ENCODE data around the gene COQ8A.

The COQ8A gene

DNA sequence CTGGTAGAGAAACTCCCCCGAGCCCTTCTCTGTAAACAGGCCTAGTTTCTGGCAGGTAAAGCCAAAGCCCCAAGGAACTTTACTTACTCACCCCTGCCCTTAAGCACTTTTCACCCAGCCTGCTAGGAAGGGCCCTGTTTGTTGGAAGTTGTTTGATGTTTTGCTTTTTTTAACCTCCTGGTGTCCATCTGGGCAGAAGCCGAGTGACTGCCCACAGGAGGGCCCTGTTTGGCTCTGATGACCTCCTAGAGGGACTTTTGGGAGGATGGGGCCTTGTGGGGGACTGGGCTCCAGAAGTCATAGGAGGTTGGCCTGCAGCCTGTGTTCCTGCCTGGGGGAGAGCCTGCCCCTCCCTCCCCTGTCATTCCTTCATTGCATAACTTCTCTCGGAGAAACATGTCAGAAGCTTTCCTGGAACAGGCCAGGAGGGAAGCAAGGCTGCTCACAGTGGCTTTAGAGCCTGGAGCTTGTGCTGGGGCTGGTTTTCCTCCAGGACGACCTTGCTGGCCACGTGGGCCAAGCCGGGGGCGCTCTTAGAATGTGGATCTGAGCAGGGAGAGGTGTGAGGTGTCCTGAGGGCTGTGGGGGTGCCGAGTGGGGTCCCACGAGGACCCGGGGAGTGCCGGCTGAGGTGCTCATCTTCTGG lies 33.9 kb downstream of the COQ8A start:
- DNase-seq (ENCODE audit: low read depth in 2 of 2), result no peak

DNA sequence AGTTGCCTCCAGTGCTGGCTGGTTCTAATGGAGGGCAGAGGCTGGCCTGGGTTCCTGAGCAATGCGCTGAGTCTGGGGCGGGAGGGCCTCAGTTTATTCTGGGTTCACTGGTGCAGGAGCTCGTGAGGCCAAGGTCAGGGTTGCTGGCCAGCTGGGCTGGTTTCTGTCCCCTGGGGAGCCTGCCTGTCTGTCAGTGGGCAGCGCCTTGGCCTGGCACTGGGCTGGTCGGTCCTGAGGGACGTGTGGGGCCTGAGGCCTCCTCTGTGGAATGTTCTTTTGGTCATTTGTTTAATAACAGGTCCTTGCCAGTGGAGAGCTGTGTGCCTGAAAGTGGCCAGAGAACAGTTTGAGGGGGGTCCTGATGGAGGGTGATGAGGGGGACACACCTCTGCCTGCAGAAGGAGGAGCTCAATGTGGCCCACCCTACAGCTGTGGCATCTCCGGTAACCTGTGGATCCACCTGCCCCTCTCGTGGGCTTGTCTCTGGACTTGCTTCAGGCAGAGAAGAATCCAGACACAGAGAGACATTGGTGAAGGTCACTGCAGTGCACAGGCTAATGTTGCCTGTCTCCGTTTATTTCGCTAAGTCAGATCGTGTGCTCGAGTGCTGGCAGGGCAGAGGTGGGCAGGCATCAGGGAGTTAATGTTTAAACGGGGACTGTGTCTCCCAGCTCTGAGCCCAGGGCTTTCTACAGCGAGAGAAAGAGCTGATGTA lies 34.6 kb downstream of the COQ8A start:
- no peak for DNase-seq (ENCODE audit: low read depth in 2 of 2)

DNA sequence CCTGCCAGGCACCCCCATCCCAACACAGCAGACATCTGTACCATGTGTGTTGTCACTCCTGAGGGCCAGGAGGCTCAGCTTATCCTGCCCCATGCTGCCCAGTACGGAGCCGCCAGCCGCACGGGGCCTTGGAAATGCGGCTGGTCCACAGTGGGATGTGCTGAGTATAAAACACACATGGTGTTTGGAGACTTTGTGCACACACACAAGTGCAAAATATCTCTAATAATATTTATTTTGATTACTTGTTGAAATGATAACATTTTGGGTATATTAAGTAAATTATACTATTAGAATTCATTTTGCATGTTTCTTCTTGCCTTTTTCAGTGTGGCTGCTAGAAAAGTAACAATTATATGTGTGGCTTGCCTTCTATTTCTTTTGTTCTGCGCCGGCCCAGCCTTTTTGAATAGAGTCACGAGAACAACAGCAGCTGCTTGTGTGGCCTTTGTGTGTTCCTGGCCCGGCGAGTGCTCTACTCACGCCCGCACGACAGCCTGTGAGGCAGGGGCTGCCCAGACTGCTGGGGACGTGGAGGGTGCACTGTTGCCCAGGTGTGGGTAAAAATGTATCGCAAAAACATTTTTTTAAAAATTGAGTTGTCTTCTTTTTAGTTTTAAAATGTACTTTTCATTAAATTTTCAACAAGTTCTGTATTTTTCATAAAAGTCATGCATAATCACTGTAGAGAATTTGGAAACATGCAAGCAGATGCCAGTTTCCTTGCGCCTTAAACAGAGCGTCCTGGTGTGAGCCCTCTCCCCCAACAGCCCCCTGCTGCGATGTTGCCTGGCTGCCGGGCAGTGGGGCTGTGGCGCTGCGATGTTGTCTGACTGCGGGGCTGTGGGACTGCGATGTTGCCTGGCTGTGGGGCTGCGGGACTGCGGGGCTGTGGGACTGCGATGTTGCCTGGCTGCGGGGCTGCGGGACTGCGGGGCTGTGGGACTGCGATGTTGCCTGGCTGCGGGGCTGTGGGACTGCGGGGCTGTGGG lies 35.5 kb downstream of the COQ8A start:
- DNase-seq (ENCODE audit: low read depth in 2 of 2), result no peak

DNA sequence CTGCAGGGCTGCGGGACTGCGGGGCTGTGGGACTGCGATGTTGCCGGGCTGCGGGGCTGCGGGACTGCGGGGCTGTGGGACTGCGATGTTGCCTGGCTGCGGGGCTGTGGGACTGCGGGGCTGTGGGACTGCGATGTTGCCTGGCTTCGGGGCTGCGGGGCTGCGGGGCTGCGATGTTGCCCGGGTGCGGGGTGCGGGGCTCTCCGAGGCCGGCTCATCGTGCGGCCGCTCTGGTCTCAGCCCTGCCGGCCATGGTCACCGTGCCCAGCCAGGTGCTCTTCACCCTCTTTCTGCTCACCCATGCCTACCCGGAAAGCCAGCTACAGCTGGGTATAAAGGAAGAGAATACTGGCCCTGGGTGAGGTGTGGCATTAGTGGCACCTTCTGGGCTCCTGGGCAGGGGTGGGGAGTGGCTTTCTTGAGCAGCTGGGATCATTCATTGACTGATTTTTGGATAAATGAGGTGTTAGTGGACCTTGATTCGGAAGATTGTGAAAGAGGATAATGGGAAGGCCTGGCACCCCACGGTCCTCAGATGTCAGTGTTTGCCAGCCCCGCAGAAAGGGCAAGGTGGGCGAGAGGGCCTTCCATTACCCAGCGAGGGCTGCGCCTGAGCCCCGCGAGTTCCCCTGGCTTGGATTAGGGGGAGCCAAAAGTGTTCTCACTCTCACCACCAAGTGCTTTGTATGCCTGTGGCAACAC lies 36.3 kb downstream of the COQ8A start:
- DNase-seq (ENCODE audit: low read depth in 2 of 2), result no peak

DNA sequence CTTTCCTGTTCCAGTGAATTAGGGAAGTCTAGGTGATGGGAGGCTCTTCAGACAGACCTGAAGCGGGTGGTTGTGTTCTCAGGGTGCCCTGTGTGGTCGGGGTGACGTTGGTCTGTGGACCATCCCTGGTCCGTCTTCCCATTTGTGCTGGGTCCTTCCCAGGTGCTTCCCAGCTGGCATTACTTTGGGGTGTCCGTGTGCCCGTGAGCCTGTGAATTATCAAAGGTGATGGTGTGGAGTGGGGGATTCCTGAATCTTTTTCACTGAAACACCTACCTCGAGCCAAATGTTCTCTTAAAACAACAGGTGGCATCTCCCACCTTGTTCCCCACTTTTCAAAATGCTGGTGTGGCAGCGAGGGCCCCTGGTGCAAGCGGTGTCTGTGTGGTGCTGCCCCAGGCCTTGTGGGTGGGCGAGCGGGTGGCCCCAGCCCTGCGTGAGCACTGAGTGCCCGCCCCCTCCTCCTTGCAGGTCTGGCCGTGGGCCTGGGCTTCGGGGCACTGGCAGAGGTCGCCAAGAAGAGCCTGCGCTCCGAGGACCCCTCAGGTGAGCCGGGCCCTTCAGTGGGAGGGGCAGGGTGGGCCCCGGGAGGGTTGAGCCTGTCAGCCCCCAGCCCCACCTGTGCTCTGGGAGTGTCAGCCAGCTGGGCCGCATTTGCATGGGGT lies 37.0 kb downstream of the COQ8A start:
- DNase-seq (ENCODE audit: low read depth in 2 of 2), result no peak

DNA sequence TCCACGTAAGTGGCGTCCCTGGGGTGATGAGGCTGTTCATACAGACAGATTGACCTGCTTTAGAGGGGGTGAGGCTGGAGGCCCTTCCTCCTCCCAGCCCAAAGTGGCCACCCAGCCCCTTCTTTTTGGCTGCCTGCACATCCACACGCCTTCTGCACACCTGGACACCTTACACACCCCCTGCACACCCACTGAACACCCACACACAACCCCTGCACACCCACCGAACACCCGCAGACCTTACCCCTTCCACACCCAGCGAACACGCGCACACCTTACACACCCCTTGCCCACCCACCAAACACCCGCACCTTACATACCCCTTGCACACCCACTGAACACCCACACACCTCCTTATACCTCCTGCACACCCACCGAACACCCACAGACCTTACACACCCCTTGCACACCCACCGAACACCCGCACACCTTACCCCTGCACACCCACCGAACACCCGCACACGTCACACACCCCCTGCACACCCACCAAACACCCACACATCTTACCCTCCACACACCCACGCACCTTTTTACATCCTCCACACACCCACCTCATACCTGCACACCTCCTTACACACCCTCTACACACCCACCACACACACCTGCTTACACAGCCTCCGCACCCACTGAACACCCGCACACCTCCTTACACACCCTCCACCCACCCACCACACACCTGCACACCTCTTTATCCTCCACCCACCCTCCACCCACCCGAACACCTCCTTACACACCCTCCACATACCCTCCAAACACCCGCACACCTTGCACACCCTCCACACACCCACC lies 37.7 kb downstream of the COQ8A start:
- DNase-seq (ENCODE audit: low read depth in 2 of 2), result no peak

DNA sequence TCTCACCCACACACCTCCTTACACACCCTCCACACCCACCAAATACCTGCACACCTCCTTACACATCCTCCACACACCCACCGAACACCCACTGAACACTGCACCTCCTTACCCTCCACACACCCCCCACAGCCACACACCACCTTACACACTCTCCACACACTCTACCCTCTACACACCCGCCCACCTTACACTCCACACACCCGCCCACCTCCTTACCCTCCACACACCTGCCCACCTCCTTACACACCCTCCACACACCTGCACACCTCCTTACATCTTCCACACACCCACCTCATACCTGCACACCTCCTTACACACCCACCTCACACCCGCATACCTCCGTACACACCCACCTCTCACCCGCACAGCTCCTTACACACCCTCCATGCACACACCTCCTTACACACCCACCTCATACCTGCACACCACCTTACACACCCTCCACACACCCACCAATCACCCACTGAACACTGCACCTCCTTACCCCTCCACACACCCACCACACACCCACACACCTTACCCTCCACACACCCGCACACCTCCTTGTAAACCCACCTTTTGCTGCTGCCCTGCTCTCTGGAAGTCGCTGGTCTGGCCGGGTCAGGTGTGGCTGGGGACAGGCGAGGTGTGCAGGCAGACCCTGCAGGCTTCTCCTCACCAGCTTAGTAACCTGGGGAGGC lies 38.5 kb downstream of the COQ8A start:
- no peak for DNase-seq (ENCODE audit: low read depth in 2 of 2)

DNA sequence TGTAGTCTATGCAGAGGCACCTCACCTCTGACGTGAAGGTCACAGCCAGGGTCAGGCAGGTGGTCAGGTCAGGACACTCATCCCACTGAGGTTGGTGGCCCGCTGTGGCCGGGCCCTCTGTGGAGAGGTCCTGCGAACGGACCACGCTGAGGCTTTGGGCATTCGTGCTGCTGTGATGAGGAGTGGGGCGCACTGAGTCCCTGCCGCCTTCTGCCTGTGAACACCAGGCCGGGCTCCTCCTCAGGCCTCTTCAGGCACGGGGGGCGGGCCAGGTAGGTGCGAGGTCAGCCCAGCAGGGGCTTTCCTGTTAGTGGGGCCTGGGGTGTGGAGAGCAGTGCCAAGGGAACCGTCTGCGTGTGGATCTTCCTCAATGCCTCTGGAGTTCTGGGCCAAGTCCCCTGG lies 39.0 kb downstream of the COQ8A start:
- no peak for DNase-seq (ENCODE audit: low read depth in 2 of 2)

DNA sequence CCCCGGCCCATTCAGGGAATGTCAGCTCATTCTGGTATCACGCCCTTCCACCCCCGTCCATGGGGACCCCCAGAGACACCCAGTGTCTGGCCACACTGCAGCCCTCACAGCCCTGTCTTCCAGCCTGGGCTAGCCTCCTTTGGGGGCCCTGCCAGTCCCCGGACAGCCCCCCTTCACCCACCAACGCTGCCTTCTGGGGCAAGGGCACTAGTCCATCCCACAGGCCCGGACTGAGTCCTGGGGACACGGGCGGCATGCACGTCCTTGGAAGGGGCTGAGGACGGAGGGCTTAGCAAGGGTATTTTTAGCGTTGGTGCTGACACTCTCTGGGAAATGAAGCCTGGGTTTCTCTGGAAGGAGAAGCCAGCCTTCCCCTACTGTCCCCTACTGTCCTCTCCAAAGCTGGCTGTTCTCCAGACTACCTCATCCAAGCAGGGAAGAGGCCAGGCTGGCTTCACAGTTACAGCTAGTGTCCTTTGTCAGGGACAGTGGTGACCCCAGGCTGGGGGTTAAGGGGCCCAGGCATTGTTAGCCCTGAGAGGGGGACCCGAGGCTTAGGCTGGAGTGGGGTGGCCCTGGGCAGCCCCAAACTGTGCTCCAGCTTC lies 39.5 kb downstream of the COQ8A start:
- DNase-seq (ENCODE audit: low read depth in 2 of 2), result no peak

DNA sequence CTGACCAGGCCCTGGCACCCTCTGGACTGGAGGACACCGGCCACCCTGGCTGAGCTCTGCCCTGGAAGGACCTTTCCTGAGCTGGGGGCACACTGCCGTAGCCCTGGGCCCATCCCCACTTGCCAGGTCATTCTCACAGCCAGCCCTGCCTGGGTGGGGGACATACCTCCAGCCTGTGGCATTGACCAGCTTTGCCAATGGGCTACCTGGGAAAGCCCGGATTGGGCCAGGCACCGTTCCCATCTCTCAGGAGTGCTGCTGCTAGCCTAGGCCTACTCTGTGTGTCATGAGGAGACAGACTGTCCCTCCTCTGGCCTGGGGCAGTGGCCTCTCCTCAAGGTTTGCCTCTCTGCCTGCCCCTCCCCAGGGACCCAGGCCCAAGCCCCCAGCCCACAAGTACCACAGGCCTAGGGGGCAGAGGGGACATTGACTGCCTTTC lies 40.0 kb downstream of the COQ8A start:
- DNase-seq (ENCODE audit: low read depth in 2 of 2), result no peak

DNA sequence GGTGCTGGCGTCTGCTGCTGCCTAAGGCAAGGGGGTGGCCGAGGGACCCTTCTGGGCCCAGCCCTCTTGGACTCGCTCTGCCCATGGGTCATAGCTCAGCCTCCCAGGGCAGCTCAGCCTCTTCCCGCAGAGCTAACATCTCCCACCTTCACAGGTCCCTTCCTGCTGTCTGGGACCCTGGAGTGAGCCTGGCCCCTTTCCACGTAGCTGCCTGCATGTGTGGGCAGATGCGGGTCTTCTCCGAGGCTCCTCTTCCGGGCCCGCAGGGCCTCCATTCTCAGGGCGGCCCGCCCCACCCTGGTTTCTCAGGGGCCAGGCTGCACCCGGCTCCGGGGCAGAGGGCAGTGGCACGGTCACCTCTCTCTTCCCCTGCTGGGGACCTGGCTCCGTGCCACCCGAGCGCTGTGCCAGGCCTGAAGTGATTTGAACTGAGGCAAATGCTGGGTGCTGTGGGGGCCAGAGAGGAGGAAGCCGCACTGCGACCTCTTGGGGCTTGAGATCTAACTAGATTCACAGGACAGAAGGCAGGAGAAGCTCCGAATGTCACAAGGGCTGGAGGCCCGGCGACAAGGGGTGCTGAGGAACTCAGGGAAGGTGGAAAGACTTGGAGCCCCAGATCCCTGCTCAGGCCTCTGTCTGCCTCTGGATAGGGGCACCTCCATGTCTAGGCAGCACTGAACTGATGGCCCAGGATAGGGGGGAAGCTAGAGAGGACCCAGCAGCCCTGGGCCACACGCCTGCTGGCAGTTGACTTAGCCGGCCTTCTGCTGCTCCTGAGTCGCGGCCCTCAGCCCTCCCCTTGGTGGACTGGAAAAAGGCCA lies 40.7 kb downstream of the COQ8A start:
- no peak for DNase-seq (ENCODE audit: low read depth in 2 of 2)

DNA sequence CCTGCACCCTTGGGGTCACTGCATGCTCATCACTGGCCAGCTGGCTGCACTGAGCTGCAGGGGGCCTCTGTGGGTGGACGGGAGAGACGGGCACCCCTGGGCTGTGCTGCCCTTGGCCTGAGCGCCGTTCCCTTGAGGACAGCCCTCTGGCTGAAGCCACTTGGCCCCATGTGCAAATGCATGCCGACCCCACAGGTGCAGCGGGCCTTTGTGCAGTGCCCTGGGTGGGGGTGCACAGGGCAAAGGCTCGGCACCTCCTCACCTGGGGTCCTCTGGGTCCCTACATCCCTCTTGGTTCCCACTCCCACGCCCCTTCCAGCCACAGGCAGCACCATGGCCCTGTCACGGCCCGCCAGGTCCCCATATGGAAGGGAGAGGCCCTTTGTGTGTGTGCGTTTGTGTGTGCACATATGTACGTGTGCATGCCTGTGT lies 41.3 kb downstream of the COQ8A start:
- no peak for DNase-seq (ENCODE audit: low read depth in 2 of 2)

DNA sequence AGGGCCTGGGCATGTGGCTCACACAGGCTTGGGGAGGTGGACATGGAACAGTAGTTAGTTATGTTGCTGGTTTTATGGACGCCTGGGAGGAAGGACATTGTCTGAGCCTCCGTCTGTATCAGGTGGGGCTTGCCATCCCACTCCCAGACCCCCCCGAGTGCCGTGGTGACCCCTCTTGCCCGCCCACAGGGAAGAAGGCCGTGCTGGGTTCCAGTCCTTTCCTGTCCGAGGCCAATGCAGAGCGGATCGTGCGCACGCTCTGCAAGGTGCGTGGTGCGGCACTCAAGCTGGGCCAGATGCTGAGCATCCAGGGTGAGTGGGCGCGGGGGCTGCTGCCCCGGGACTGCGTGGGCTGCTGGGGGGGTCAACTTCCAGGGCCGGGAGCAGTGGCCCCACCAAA lies 41.7 kb downstream of the COQ8A start:
- no peak for DNase-seq (ENCODE audit: low read depth in 2 of 2)

DNA sequence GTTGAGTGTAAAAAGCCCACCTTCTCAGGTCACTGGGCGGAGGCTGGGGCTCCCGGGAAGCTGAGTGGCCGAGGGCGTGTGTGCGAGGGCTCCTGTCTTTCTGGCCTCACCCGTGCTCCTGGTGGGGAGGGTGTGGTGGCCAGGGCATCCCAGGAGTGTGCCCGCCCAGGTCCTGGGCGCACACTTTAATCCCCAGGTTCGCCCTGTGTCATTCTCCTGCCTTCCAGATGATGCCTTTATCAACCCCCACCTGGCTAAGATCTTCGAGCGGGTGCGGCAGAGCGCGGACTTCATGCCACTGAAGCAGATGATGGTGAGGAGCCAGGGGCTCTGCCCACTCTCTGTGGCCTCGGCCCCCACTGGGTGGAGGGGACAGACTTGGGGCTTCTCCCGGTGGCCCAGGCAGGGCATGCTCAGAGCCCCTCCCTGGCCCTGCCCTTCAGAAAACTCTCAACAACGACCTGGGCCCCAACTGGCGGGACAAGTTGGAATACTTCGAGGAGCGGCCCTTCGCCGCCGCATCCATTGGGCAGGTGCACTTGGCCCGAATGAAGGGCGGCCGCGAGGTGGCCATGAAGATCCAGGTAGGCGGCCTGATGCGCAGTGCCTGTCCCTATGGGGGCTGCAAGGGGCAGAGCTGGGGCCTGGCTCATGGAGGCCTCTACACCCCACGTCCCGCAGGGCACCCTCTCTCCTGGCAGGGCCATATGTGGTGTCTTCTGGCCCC lies 42.5 kb downstream of the COQ8A start:
- no peak for DNase-seq (ENCODE audit: low read depth in 2 of 2)

DNA sequence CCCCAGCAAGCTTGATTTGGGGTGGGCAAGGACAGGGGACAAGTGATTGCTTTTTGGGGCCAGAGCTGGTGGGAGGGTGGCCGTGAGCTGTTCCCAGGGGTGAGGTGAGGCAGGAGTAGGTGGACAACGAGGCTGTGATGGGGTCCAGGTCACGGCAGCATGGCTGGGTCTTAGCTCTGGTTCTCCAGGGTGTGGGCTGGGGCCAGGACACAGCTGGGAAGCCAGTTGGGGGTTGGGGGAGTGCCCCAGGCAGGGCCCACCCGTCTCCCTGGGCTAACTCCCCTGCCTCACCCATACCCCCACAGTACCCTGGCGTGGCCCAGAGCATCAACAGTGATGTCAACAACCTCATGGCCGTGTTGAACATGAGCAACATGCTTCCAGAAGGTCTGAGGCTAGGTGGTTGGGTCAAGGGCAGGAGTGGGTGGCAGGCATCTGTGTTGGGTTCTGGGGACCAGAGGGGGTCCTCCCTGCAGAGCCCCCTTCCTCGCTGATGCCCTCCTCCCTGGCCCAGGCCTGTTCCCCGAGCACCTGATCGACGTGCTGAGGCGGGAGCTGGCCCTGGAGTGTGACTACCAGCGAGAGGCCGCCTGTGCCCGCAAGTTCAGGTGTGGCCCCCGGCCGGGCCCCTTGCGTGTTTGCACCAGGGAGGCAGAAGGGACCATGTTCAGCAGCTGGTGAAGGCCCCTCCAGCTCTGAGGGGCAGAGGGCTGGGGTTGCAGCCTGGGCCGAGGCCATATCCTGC lies 43.3 kb downstream of the COQ8A start:
- no peak for DNase-seq (ENCODE audit: low read depth in 2 of 2)

DNA sequence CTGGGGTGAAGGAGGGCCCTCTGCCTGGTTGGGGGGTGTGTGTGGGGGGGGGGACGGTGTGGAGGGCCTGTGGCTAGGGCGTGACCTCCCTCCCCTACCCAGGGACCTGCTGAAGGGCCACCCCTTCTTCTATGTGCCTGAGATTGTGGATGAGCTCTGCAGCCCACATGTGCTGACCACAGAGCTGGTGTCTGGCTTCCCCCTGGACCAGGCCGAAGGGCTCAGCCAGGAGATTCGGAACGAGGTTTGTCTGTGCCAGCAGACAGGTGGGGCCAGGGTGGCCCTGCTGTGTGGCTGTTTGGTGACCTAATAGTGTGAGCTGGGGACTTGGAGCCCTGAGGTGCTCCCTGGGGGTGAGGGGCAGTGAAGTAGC lies 43.9 kb downstream of the COQ8A start:
- no peak for DNase-seq (ENCODE audit: low read depth in 2 of 2)

Data from stimulated activated CD8-positive, alpha-beta memory T cell treated with anti-CD3 and anti-CD28 coated beads, Interleukin-2, amount 100 ng/mL, for 48 hours (primary cell).